ENCODE data around the gene DLGAP1.

DNA sequence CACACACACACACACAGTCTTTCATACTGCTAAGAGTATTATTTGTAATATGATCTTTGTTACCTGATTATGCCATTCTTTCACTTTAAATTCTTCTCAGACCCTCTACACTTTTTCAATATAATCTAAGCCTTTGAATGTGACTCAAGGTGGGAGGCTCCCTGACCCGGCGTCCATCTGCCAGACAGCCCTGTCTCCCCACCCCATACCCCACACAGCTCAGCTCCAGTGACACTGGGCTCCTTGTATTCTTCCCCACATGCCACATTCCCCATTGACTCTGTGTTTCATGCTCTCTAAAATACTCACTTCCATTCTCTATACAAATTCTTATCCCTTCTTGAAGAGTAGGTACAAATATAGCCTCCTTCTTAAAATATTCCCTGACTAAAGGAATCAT lies 563.0 kb downstream of the DLGAP1 start:
- TF ChIP-seq POLR2A (IDR thresholded peaks at IDR 0.05) = no peak
- TF ChIP-seq, protein P1, sequence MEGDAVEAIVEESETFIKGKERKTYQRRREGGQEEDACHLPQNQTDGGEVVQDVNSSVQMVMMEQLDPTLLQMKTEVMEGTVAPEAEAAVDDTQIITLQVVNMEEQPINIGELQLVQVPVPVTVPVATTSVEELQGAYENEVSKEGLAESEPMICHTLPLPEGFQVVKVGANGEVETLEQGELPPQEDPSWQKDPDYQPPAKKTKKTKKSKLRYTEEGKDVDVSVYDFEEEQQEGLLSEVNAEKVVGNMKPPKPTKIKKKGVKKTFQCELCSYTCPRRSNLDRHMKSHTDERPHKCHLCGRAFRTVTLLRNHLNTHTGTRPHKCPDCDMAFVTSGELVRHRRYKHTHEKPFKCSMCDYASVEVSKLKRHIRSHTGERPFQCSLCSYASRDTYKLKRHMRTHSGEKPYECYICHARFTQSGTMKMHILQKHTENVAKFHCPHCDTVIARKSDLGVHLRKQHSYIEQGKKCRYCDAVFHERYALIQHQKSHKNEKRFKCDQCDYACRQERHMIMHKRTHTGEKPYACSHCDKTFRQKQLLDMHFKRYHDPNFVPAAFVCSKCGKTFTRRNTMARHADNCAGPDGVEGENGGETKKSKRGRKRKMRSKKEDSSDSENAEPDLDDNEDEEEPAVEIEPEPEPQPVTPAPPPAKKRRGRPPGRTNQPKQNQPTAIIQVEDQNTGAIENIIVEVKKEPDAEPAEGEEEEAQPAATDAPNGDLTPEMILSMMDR (IDR thresholded peaks at IDR 0.05) = no peak

Measured in right lobe of liver (tissue), 4 donors.